K562 (cell line): Measurements from ENCODE around the gene STAM2. TPM values are rescaled to one million over a fixed set of nuclear protein-coding genes. Genes with fewer than 3 reads are reported as not detected.

ENCODE experiments used
- ATAC-seq: fragments of 200-7000 bp; cut with Tn5 transposase; 3 replicates; pipeline ENCODE4 v1.9.1; 2020; ENCODE audit warnings: moderate library complexity
- BruUV-seq: library from RNA; stranded (reverse); fragments of 400-500 nt; replicated peaks from 2 replicates; lab custom pipeline; 2021; lab: Mats Ljungman, UMichigan
- CTCF ChIA-PET: fragments of 300-600 bp; formaldehyde crosslinking; extraction: SDS; loops from one replicate; lab custom pipeline; 2021; ENCODE audit warnings: low intra/inter-chr PET ratio; lab: Yijun Ruan, JAX
- POLR2A ChIA-PET: fragments of 300-600, 350-650 bp; sonication (Branson Sonifier 250); formaldehyde crosslinking; extraction: SDS; loops from one replicate; lab custom pipeline; 2021; ENCODE audit warnings: antibody characterized with exemption, inconsistent platforms; lab: Yijun Ruan, JAX
- DNase-seq, 4 experiments: peaks; one replicate each; pipeline versions ENCODE4 v3.0.0 to v3.0.0-alpha.2; 2011 to 2018; ENCODE audit warnings: low spot score in 3 of 4, mixed read lengths in 3 of 4; ENCODE audit errors: extremely low read depth in 1 of 4
- FAIRE-seq: peaks from 2 replicates; lab custom pipeline; 2011; peaks lifted over from hg19 to GRCh38; lab: Jason Lieb, UNC
- H2AFZ ChIP-seq: 2 replicates; pipeline ENCODE4 v1.6.0; 2011; ENCODE audit warnings: low read depth, low read length, control low read depth, inconsistent platforms
- H3K27ac ChIP-seq: fragments of 200-600 bp; 3 replicates; pipeline ENCODE4 v1.8.0; 2011; ENCODE audit warnings: low read depth, mild to moderate bottlenecking, control low read depth, inconsistent platforms, low read length, moderate library complexity, mixed read lengths; ENCODE audit errors: extremely low read depth
- H3K27me3 ChIP-seq, 2 experiments: fragments of 300-600 bp in 1 of 2; 2 replicates in 1 of 2; 3 replicates in 1 of 2; pipeline versions ENCODE4 v1.6.0 to v1.8.0; 2011; ENCODE audit warnings: inconsistent platforms in 2 of 2, low read length in 2 of 2, mild to moderate bottlenecking in 1 of 2, mixed read lengths in 1 of 2, moderate library complexity in 1 of 2; ENCODE audit not compliant: control insufficient read depth in 2 of 2, insufficient read depth in 2 of 2
- H3K36me3 ChIP-seq: fragments of 300-600 bp; 3 replicates; pipeline ENCODE4 v1.8.0; 2011; ENCODE audit warnings: mild to moderate bottlenecking, low read length, inconsistent platforms; ENCODE audit not compliant: control insufficient read depth, insufficient read depth
- H3K4me1 ChIP-seq, 2 experiments: fragments of 200-600 bp in 1 of 2; replicated peaks in 1 of 2; 2 replicates in 1 of 2; 3 replicates in 1 of 2; pipeline versions ENCODE4 v1.5.1 to v1.8.0; 2011; ENCODE audit warnings: inconsistent platforms in 2 of 2, low read length in 2 of 2, mild to moderate bottlenecking in 1 of 2, mixed read lengths in 1 of 2, moderate library complexity in 1 of 2; ENCODE audit not compliant: control insufficient read depth in 2 of 2, insufficient read depth in 2 of 2
- H3K4me2 ChIP-seq: 2 replicates; pipeline ENCODE4 v1.6.1; 2011; ENCODE audit warnings: low read length, control low read depth, inconsistent platforms, mixed read lengths; ENCODE audit not compliant: insufficient read depth
- H3K4me3 ChIP-seq: fragments of 200-600 bp; sonication (generic), shearing (Covaris generic); 2 replicates; pipeline ENCODE4 v1.5.1; 2016; ENCODE audit warnings: control low read depth, inconsistent platforms
- H3K79me2 ChIP-seq: fragments of 200-600 bp; 3 replicates; pipeline ENCODE4 v1.8.0; 2011; ENCODE audit warnings: low read length, inconsistent platforms; ENCODE audit not compliant: control insufficient read depth, insufficient read depth
- H3K9ac ChIP-seq, 2 experiments: 2 replicates each; pipeline versions ENCODE4 v1.6.0 to v1.6.1; 2011; ENCODE audit warnings: low read depth in 2 of 2, low read length in 2 of 2, control low read depth in 1 of 2, inconsistent platforms in 1 of 2, mild to moderate bottlenecking in 1 of 2, mixed read lengths in 1 of 2; ENCODE audit not compliant: insufficient read depth in 1 of 2
- H3K9me1 ChIP-seq: one replicate; pipeline ENCODE4 v1.6.0; 2011; ENCODE audit warnings: inconsistent platforms, mild to moderate bottlenecking, low read length, moderate library complexity; ENCODE audit not compliant: control insufficient read depth, insufficient read depth
- H3K9me3 ChIP-seq: replicated peaks from 2 replicates; pipeline ENCODE4 v1.5.1; 2011; ENCODE audit warnings: low read depth, low read length, inconsistent platforms; ENCODE audit not compliant: control insufficient read depth, insufficient read depth
- H4K20me1 ChIP-seq: replicated peaks from 2 replicates; pipeline ENCODE4 v1.6.1; 2011; ENCODE audit warnings: low read length, inconsistent platforms, mixed read lengths; ENCODE audit not compliant: control insufficient read depth, insufficient read depth
- ATF1 ChIP-seq, 2 experiments: fragments of 450-650 bp in 1 of 2; IDR thresholded peaks; 2 replicates each; pipeline ENCODE4 v1.6.1; 2016; ENCODE audit warnings: missing compliant biosample characterization in 1 of 2, missing genetic modification characterization in 1 of 2
- CBX2 ChIP-seq: fragments of 200-600 bp; sonication (generic); IDR thresholded peaks from one replicate; pipeline ENCODE4 v1.6.1; 2012; ENCODE audit warnings: mild to moderate bottlenecking, low read length, inconsistent platforms; ENCODE audit not compliant: insufficient read depth, poor library complexity, severe bottlenecking
- DIDO1 ChIP-seq: fragments of 450-650 bp; IDR thresholded peaks from 2 replicates; pipeline ENCODE4 v1.6.1; 2016; ENCODE audit warnings: low read depth, missing biosample characterization, missing genetic modification characterization
- E2F3 ChIP-seq: fragments of 250-450 bp; sonication (Bioruptor Pico); IDR thresholded peaks from 2 replicates; pipeline ENCODE4 v1.4.0; 2020; ENCODE audit warnings: mild to moderate bottlenecking
- HOMEZ ChIP-seq: fragments of 250-450 bp; sonication (Bioruptor Pico); IDR thresholded peaks from 2 replicates; pipeline ENCODE4 v1.4.0; 2020; ENCODE audit warnings: mild to moderate bottlenecking, moderate library complexity
- MAFG ChIP-seq: fragments of 450-650 bp; conservative IDR thresholded peaks from 2 replicates; pipeline ENCODE4 v1.6.1; 2016; ENCODE audit warnings: missing genetic modification characterization, missing compliant biosample characterization
- SPI1 ChIP-seq: IDR thresholded peaks from 2 replicates; pipeline ENCODE4 v1.6.1; 2011; ENCODE audit warnings: low read depth, low read length, control low read depth, borderline replicate concordance
- TAF7 ChIP-seq: fragments of 450-650 bp; IDR thresholded peaks from 2 replicates; pipeline ENCODE4 v1.6.1; 2016; ENCODE audit warnings: missing genetic modification characterization, missing compliant biosample characterization
- TRIM25 ChIP-seq: fragments of 450-650 bp; IDR thresholded peaks from 2 replicates; pipeline ENCODE4 v1.7.0; 2016; ENCODE audit warnings: borderline replicate concordance
- ZBED1 ChIP-seq: IDR thresholded peaks from 2 replicates; pipeline ENCODE4 v1.6.1; 2014
- ZBTB2 ChIP-seq: fragments of 450-650 bp; IDR thresholded peaks from 2 replicates; pipeline ENCODE4 v1.6.1; 2016; ENCODE audit warnings: antibody characterized with exemption
- ZNF263 ChIP-seq: sonication (generic); formaldehyde crosslinking; IDR thresholded peaks from 2 replicates; pipeline ENCODE4 v1.8.0; 2022; ENCODE audit warnings: mild to moderate bottlenecking, missing genetic modification reagents, borderline replicate concordance
- ZNF354B ChIP-seq: fragments of 250-450 bp; sonication (Bioruptor Pico); IDR thresholded peaks from 2 replicates; pipeline ENCODE4 v1.4.0; 2020
- ZNF41 ChIP-seq: fragments of 250-450 bp; sonication (Bioruptor Pico); conservative IDR thresholded peaks from 2 replicates; pipeline ENCODE4 v1.4.0; 2020; ENCODE audit warnings: mild to moderate bottlenecking
- WGBS: fragments of 100-300 bp; shearing (Covaris generic); methylation state at CpG from one replicate; pipeline ENCODE4 v1.1.6; 2016; ENCODE audit warnings: low coverage, mixed read lengths; ENCODE audit not compliant: insufficient coverage; ENCODE audit errors: missing lambda C conversion rate; 5-methylcytosine and 5-hydroxymethylcytosine counted together
- in situ Hi-C: fragments of 300-500 bp; cut with MboI; formaldehyde crosslinking; loops from 4 replicates; pipeline ENCODE4 v1.15.0; 2018; ENCODE audit warnings: inconsistent platforms, mixed read lengths
- intact Hi-C: fragments of 100-400 bp; cut with micrococcal nuclease; formaldehyde crosslinking; loops from 2 replicates; pipeline ENCODE4 v1.14.2; 2022
- polyA plus RNA-seq, 8 experiments: library from polyadenylated mRNA; depleted of rRNA in 4 of 8; stranded (reverse) in 5 of 8; unstranded in 3 of 8; fragments of >200 nt; fragmentation: Nextera tagmentation in 2 of 8; fragmentation: Illumina TruSeq in 1 of 8; extraction: Ambion mirVana in 2 of 8; extraction: Trizol in 1 of 8; gene quantifications; 2 replicates each; pipeline versions ENCODE4 v1.2.1 to v1.2.3, GENCODE V29; 2011 to 2014; ENCODE audit warnings: inconsistent platforms in 1 of 8, missing spikeins in 1 of 8
- total RNA-seq, 7 experiments: library from RNA; depleted of rRNA in 6 of 7; stranded (reverse); fragments of >200 nt in 6 of 7; fragmentation: Illumina TruSeq in 2 of 7; extraction: Trizol in 2 of 7; gene quantifications; 2 replicates each; pipeline versions ENCODE4 v1.2.1 to v1.2.3, GENCODE V29; 2011 to 2021; ENCODE audit warnings: low replicate concordance in 1 of 7

Gene STAM2
- total and polyA plus RNA-seq, 9 of the 15 experiments (the other 6 are each of a cell fraction or from before 2014, with no cell fraction given), result 4.5 to 13.9 (median 8.7) TPM

- in situ Hi-C loops, result no loop called here
- intact Hi-C loops, result no loop called here
- Histone ChIP-seq H3K4me1 (no peaks in the 10 kb centered on the region), H3K27me3 (no peaks in the 10 kb centered on the region), H3K4me2 (no peak overlapping the region), H3K27ac (no peak overlapping the region), H4K20me1 (0 out of 2 replicates have a peak, but pooled peaks cover 3% of the 10 kb centered on the region), H3K9me3 (no peaks in the 10 kb centered on the region), H3K36me3 (no peaks in the 10 kb centered on the region), H3K9ac (no peak overlapping the region), H2AFZ (no peak overlapping the region), H3K9me1 (no peaks in the 10 kb centered on the region), H3K79me2 (0 out of 3 replicates have a peak, but pooled peaks cover 3% of the 10 kb centered on the region), H3K4me3 (no peak overlapping the region)
- no TSS peak for BruUV-seq
- WGBS, result 53% methylated on average over 7 of the region's 7 CpGs
- DNase-seq (no peak), ATAC-seq (no peak), FAIRE-seq (no peak)
- POLR2A ChIA-PET, result interaction anchor here (0.7 to 1.6 kb wide), 2 partner anchors 9 to 46 kb away, joined by 3 to 5 read pairs; no protein-coding TSS in a partner anchor
- CTCF ChIA-PET, result no interaction called here
- no peak for TF ChIP-seq DIDO1 (tag)
- no peak for TF ChIP-seq HOMEZ (CRISPR knock-in tag)
- no peak for TF ChIP-seq TRIM25
- no peak for TF ChIP-seq ZBTB2
- no peak for TF ChIP-seq ZNF263 (CRISPR knock-in tag)
- no peak for TF ChIP-seq E2F3 (CRISPR knock-in tag)
- TF ChIP-seq MAFG (tag), result no peak
- TF ChIP-seq SPI1, result no peak
- no peak for TF ChIP-seq CBX2
- TF ChIP-seq ATF1 (CRISPR knock-in tag; IDR thresholded peaks at IDR 0.05), result no peak
- no peak for TF ChIP-seq ATF1 (tag; IDR thresholded peaks at IDR 0.05)
- no peak for TF ChIP-seq ZNF354B
- no peak for TF ChIP-seq ZNF41 (CRISPR knock-in tag)
- no peak for TF ChIP-seq ZBED1
- TF ChIP-seq TAF7, result no peak
Observed at GRCh38 chr2:152154462-152154861, 21.1 kb downstream of the STAM2 start.
